ENCODE measurements around the gene HSD3B7. TPM values are rescaled to one million over a fixed set of nuclear protein-coding genes. Genes with fewer than 3 reads are reported as not detected.

HSD3B7 gene
- total RNA-seq, 1 donor from 2014 or later: 14.5 TPM

DNA sequence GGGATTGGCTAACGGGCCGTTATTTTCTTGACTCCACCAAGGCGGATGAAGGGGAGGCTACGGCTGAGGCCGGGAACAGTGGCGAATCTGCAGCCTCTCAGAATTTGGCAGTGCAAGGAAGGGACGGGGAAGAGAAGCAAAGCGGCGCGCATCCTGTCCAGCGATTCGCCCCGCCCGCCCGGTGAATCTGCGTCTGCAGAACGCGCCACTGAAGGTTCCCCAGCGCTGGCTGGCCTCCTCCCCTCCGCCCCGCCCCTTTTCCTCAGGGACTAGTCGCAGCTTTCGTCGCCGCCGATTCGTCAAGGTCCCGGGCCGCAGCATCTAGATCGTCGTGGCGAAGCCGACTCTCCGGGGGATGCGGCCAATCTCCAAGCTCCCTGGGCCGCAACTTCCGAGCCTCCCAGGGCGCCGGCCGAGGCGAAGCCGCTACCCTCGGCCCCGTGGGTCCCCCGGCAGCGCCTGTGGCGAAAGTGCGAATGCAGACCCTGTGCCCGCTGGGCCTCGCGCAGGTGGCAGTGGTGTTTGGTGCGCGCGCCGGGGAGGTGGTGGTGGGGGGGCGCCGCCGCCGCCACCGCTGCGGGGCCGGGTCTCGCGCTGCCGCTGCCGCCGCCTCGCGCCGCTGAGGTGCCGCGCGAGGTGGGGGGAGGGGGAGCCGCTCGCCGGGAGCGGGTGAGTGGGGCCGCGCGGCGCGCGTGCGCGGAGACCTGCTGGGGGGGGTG is 27.4 kb upstream of the HSD3B7 start, which contains the start of gene SETD1A:
TSS of gene SETD1A (plus strand) at position 299 of the 719 bp plus-strand sequence. CDS start 978 bp downstream, outside the sequence.
- Histone ChIP-seq H3K9me3 (no peaks in the 10 kb centered on the region), H3K27me3 (no peaks in the 10 kb centered on the region), H3K36me3 (peaks cover 0 to 28% of the 10 kb centered on the region in 2 donors), H3K27ac (peak within 1 kb of the TSS; percentile 97), H3K4me3 (peak within 1 kb of the TSS; percentile 81 to 85), H3K4me1 (peaks cover 39% of the 10 kb centered on the region)
- peak in 1 of 2 donors; percentile 96 for DNase-seq (ENCODE audit: extremely low spot score in 2 of 2)
- TF ChIP-seq POLR2A (IDR thresholded peaks at IDR 0.05) (peak in 1 of 2 donors; percentile 26), POLR2AphosphoS5 (IDR thresholded peaks at IDR 0.05; ENCODE audit: insufficient read depth in 1 of 2, low read depth in 1 of 2) (peak; percentile 53 to 89)
- TF ChIP-seq, protein P1, sequence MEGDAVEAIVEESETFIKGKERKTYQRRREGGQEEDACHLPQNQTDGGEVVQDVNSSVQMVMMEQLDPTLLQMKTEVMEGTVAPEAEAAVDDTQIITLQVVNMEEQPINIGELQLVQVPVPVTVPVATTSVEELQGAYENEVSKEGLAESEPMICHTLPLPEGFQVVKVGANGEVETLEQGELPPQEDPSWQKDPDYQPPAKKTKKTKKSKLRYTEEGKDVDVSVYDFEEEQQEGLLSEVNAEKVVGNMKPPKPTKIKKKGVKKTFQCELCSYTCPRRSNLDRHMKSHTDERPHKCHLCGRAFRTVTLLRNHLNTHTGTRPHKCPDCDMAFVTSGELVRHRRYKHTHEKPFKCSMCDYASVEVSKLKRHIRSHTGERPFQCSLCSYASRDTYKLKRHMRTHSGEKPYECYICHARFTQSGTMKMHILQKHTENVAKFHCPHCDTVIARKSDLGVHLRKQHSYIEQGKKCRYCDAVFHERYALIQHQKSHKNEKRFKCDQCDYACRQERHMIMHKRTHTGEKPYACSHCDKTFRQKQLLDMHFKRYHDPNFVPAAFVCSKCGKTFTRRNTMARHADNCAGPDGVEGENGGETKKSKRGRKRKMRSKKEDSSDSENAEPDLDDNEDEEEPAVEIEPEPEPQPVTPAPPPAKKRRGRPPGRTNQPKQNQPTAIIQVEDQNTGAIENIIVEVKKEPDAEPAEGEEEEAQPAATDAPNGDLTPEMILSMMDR (IDR thresholded peaks at IDR 0.05): no peak
- intact Hi-C loops (cut with DNase I): no loop called here

DNA sequence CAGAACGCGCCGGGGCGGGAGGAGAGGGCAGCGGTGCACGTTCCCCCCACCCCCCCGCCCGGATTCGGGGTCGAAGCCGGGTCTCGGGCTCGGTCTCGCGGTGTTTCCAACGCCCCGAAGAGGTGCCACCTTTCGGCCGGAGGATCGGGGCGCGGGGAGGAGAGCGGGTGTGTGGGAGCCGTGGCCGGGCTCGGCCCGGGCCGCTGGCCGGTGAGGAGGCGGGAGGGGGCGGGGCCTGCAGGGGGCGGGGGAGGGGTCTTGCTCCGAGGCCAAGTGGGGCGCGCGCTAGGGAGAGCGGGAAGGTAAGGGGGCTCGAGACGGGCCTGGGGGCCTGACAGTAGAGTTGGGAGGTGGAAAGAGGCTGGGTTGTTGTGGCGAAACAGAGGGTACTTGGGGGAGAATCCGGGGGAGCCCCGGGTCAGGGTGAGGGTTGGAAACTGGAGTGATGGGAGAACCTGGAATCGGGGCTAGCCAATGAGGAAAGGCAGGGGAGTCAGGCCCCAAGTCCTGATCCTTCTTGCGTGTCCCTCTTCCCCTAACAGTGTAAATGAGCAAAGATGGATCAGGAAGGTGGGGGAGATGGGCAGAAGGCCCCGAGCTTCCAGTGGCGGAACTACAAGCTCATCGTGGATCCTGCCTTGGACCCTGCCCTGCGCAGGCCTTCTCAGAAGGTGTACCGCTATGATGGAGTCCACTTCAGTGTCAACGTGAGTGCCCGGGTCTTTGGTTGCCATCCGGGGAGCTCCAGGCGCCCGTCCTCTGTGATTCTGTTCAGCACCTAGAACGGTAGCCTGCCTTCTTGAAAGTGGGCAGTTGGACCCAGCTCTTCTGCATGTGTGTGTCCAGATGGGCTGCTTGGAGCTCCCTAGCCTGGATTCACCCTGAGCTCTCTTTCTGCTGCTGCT is 26.6 kb upstream of the HSD3B7 start:
- TF ChIP-seq POLR2A (IDR thresholded peaks at IDR 0.05) (no peak), POLR2AphosphoS5 (IDR thresholded peaks at IDR 0.05; ENCODE audit: insufficient read depth in 1 of 2, low read depth in 1 of 2) (no peak)
- TF ChIP-seq, protein P1 (IDR thresholded peaks at IDR 0.05): no peak
- intact Hi-C loops (cut with DNase I): no loop called here
- DNase-seq (ENCODE audit: extremely low spot score in 2 of 2): no peak

DNA sequence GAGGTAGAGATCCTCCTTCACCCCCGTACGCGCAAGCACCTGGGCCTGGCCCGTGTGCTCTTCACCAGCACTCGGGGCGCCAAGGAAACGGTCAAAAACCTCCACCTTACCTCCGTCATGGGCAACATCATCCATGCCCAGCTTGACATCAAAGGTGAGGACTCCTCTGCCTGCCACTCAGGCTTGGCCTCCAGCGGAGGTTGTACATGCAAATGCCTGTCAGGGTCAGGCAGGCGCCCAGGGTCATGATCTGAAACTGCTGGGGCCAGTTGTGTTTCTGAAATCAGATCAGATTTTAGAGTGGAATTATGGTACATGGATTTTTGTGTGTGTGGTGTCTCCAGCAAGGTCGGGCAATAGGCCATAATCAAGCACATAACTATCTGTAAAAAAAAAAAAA is 23.6 kb upstream of the HSD3B7 start:
- intact Hi-C loops (cut with DNase I): no loop called here
- Histone ChIP-seq H3K4me1 (peaks cover 21% of the 10 kb centered on the region), H3K9me3 (no peaks in the 10 kb centered on the region), H3K27me3 (no peaks in the 10 kb centered on the region), H3K36me3 (peaks cover 0 to 66% of the 10 kb centered on the region in 2 donors), H3K27ac (no peak overlapping the region), H3K4me3 (no peak overlapping the region)
- TF ChIP-seq, protein P1 (IDR thresholded peaks at IDR 0.05): no peak
- TF ChIP-seq POLR2A (IDR thresholded peaks at IDR 0.05) (no peak), POLR2AphosphoS5 (IDR thresholded peaks at IDR 0.05; ENCODE audit: insufficient read depth in 1 of 2, low read depth in 1 of 2) (no peak)
- DNase-seq (ENCODE audit: extremely low spot score in 2 of 2): no peak

More for the DNA sequence above, 26.6 kb upstream of the HSD3B7 start:
- Histone ChIP-seq H3K4me3 (peak overlapping the region; percentile 81 to 85), H3K27ac (peak overlapping the region; percentile 97), H3K4me1 (peaks cover 31% of the 10 kb centered on the region), H3K27me3 (no peaks in the 10 kb centered on the region), H3K36me3 (peaks cover 0 to 36% of the 10 kb centered on the region in 2 donors), H3K9me3 (no peaks in the 10 kb centered on the region)

DNA sequence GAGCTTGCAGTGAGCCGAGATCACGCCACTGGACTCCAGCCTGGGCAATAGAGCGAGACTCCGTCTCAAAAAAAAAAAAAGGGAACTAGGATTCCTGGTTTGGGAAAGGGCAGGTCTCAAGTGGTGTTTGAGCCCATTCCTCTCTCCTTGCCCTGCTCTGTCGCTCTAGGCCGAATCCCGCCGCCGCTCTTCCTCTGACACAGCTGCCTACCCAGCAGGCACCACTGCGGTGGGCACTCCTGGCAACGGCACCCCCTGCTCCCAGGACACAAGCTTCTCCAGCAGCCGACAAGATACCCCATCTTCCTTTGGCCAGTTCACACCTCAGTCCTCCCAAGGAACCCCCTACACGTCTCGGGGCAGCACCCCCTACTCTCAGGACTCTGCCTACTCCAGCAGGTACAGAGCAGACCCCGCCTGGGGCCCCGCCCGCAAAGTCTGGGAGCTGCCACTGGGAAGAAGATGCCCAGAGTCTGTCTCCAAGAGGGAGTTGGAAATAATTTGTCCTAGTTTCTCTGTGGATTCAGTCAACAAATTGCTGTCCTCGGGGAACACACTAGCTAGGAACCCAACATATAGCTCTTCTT is 21.0 kb upstream of the HSD3B7 start:
- DNase-seq (ENCODE audit: extremely low spot score in 2 of 2): no peak

More for the DNA sequence above, 21.0 kb upstream of the HSD3B7 start:
- H3K9me3 ChIP-seq: no peaks in the 10 kb centered on the region
- peaks cover 7% of the 10 kb centered on the region for H3K4me1 ChIP-seq
- no peak overlapping the region for H3K4me3 ChIP-seq
- TF ChIP-seq POLR2AphosphoS5 (IDR thresholded peaks at IDR 0.05; ENCODE audit: insufficient read depth in 1 of 2, low read depth in 1 of 2): no peak
- TF ChIP-seq, protein P1 (IDR thresholded peaks at IDR 0.05): no peak
- TF ChIP-seq POLR2A (IDR thresholded peaks at IDR 0.05): no peak
- H3K27ac ChIP-seq: no peak overlapping the region
- no peaks in the 10 kb centered on the region for H3K27me3 ChIP-seq
- intact Hi-C loops (cut with DNase I): no loop called here
- H3K36me3 ChIP-seq: peaks cover 0 to 91% of the 10 kb centered on the region in 2 donors
